Measurements from ENCODE around the gene ITPK1. TPM values are rescaled to one million over a fixed set of nuclear protein-coding genes. Genes with fewer than 3 reads are reported as not detected.
A peak's percentile ranks its signal among the peaks of the same experiment; 100 is the strongest.

Gene ITPK1
- total RNA-seq, 1 experiment from 2014 or later, result 10.2 TPM

DNA sequence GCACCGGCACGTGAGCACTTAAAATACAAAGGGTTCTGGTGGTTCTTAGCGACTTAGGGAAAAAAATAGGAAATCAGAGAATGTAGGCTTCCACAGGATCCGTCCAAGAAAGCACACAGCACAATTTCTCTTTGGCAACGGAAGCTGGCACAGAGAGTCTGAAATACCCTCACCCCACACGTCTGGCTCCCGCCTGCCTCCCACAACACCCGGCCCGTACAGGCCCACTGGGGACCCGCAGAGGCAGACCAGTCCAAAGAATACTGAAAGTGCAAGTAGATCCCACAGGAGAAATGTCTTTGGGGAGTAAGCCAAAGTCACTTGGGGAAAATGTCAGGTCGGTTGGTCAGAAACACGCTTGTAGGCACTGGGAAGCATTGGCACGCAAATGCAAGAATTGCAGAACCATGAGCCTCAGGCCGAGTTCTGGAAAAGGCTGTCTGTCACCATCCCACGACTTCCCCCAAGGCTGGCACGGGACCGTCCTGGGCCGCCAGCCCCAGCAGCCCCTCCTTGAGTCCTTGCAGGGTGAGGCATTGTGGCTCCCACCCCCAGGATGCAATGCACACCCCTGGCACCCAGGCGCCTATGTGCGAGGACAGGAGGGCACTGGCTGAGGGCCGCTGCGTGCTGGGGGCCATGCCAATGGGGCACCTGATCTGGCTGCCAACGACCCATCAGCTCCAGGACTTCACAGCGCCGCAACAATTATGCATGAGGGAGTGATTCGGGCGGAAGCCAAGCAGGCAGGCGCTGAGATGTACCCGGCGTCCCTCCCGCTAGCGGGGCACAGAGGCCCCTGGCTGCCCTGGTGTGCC, 163.0 kb downstream of the ITPK1 start:
- no peak for DNase-seq (ENCODE audit: low read depth)

DNA sequence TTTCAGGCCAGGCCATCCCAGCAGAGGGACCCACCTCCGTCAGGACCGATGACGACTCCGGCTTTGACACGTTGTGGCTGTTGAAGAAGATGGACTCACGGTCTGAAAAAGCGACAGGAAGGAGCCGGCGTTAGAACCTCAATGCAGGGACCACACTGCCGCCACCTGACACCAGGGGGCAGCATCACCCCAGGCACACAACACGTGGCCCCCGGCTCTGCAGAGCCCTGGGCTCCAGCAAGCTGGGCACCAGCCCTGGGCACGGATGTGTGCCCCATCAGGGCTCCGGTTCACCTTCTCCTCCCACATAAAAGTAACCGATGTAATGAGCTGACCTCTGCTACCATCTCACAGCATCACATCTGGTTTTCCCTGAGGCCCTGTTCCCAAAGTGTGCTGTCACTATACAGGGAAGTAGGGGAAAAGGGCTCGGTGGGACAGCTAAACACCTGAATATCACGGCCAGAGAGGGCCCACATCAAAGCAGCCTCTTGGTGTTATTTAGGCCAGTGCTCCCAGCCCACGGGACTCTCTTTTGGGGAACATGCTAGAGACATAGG, 163.7 kb downstream of the ITPK1 start:
- peak; percentile 44 for DNase-seq (ENCODE audit: low read depth)

DNA sequence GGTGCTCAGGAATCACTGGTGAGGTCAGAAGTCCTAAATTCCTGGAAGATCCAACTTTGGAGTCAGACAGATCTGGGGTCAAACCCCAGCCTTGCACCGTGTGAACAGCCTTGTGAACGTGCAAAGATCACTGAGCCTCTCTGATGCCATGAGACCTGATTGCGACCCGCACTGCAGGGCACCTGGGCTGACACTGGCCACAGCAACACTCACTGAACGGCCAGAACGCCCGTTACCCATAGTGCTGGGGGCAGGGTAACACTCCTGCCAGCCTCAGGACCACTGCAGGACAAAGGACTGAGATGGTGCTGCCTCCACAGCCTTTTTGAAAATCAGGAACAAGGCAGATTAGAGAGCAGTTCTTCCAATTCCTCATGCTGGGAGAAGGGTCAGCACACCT, 164.5 kb downstream of the ITPK1 start:
- no peak for DNase-seq (ENCODE audit: low read depth)

DNA sequence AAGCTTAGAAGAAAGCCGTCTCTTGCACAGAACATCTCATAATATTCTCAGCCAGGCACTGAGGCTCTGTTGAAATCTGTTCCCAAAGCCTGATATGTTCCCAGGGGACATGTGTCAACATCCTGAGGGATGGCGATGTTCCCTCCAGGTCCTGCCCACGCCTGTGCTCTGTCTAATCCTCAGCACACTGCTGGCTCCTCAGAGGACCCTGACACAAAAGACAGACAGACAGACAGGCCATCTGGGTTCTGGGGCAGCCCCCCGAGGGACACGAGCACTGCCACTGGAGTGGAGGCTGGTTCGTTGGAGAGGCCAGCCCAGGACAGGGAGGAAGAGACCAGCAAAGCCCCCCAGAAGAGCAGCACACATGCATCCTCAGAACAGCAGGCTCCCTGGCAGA, 165.0 kb downstream of the ITPK1 start:
- DNase-seq (ENCODE audit: low read depth), result no peak

DNA sequence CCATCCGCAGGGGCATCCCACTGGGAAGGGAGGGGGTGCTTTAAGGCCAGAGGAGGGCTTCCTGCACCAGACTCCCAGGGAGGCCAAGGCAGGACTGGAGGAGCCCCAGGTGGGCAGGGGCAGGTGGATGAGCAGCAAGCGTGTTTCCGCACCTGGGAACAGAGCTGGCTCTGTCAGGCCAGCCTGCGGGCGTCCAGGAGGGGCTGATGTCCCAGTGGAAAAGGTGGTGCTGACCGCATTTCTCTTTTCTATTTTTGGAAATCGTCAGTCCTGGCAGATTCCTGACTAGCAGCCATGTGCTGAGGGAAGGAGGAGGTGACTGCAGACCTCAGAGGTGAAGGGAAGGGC, 165.6 kb downstream of the ITPK1 start:
- no peak for DNase-seq (ENCODE audit: low read depth)

DNA sequence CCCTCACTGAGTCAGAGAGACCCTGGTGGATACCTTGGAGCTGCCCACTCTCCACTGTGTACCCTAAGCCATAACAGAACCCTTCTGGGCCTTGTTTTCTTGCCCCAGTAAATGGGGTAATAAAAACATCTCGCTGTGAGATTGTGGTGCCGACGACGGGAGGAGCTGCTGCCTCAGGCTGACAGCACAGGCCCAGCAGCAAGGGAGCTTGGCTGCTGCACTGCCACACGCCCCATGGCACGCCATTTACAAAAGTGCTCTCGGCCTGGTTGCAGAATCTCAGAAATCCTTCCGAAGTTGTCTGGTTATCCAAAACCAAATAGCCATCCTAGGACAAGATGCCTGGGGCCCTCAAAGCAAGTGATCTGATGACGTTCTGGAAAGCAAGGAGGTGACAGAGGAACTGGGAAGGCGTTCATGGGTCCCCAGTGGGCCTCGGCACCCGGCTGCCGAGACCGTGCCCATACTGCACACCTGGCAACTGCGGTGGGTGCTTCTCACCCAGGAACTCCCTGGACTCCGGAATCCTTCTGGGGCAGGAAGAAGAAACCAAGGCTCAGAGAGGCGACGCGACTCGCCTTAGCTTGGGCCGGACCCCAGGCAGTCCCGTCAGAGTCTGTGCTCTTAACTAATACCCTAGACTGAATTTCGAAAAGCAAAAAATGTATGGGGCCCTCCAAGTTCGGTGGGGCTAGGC, 166.1 kb downstream of the ITPK1 start:
- DNase-seq (ENCODE audit: low read depth), result no peak

DNA sequence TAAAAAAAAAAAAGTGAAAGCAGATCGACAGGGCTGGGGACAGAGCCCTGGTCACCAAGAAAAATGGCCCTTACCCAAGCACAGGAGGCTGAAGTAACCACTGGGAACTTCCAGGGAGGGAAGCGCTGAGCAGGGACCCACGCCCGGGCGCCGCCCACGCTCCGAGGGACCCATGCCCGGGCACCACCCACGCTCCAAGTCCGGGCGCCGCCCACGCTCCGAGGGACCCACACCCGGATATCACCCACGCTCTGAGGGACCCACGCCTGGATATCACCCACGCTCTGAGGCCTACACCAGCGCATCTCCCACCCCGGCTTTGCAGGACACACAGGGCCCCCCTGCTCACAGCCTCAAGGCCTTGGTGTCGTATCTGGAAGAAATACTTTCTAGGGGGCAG, 167.1 kb downstream of the ITPK1 start:
- DNase-seq (ENCODE audit: low read depth), result no peak

DNA sequence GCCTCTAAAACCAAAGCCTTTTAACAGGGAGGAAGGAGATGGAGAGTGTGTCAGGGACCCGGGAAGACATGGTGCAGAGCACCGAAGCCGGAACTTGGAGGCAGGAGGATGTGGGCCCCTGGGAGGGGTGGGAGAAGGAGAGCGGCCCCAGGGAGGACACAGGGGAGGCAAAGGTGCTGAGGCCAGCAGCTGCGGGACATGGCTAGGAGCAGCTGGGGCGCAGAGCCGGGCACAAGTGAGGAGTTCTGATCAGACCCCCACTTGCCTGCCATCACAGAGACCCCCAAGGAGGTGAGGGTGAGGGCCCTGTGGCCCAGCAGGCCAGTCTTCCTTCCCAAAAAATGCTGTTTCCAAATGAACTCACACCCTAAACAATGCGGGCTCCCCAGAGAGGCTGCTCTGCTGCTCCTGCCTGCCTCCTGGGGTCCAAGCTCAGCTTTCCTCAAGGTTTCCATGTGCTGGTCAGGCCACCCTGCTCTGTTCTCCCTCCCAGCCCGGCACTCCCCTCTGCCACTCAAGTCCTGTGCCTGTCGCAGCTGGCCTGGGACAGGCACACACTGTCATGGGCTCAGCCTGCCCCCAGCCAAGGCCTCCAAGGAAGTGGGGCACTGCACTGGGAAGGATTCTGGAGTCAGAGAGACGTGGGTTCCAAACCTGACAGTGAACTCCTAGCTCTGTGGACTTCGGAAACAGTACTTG, 168.7 kb downstream of the ITPK1 start:
- DNase-seq (ENCODE audit: low read depth), result no peak

DNA sequence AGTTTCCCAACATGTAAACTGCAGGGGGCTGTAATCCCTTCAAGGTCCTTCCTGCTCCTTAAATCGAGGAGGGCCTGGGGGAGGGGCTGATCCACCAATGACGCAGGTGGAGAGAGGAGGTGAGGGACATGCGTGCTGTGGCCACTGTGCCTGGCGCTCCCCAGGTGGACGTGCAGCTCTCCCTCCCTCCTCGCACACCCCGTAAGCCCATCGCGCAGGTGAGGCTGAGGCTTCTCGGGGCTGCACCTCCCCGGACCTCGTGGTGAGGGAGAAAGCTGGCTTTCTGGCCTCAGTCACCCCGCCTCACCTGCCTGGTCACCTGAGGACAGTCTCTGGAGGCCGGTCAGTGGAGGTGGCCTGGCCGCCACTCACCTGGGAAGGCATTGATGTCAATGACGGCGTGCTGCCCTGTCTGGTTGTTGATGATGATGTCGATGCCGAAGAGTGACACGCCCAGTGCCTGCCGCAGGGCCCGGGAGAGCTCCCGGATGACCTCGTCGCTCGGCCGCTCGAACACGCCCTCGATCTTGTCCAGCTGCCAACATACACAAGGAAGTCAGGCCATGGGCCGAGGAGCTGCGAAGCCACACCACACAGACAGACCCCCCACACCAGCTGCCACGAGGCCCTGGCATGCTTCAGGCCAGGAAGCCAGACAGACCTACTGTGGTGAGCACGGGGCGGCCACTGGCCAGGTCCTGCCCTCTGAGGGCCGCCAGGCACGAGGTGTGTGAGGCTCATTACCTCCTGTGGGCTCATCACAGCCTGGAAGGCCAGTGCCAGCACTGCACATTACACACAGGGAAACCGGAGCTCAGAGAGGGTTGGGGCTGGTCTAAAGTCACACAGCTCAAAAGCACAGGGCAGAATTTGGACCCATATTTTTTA, 169.5 kb downstream of the ITPK1 start:
- peak; percentile 71 for DNase-seq (ENCODE audit: low read depth)

DNA sequence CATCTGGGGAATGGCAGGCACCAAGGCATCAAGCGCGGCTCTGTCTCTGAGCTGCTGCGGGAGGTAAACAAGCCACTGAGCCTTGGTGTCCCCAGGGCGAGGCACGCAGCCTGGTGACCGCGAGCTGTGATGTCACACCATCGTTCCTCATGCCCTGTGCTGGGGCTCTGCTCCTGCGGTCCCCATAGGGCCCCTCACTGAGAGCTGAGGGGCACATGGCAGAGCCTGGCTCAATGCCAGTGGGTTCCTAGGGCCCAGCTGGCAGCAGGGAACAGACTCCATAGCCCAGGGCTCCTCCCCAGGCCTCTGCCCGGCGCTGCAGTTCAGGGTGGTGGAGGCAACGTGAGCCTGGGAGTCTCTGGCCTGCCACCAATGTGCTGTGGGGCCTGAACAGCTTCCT, 170.2 kb downstream of the ITPK1 start:
- no peak for DNase-seq (ENCODE audit: low read depth)

DNA sequence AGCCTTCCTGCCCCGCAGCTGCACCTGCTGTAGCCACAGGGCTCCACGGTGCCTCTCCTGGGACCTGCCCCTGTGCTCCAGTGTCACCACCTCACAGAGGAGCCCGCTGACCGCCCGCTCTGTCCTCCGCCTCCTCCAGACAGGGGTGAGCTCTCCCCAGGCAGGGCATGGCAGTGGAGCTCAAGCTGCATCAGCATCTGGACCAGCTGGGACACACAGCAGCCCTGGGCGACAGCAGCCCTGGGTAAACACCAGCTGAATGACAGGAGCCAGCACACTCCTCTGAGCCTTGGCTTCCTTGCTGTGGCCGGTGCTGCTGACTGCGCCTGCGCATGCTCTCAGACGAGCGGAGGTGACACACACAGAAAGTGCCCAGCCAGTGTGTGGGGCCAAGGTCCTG, 170.7 kb downstream of the ITPK1 start:
- DNase-seq (ENCODE audit: low read depth), result no peak

DNA sequence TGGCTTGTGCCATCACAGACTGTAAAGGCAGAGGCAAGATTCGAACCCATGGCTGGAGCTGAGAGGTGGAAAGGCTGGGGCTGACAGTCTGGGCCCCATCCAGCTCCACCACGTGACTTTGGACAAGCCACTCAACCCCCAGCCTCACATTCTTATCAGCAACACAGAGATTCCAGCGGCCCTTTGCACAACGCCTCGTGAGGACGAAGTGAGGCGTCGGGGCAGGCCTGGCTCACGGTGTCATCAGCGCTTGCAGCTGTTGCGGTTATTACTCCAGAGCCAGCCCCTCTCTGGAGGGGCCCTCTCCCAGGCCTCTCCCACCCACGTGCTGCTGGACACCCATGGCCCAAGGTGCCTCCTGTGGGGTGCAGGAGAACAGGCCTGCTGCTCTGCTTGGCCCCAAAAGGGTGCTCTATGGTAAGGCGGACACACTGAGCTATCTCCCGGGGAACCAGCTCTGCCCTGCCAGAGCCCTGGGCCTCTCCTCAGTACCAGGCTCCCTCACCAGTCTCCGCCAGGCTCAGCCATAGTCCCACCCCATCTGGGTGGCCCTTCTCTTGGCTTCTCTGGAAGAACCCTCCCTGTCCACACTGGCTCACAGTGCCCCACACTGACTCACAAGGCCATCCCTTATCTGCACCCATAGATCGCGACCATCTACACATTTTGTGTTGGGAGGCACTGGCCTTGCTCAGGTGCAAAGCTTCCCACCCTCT, 171.7 kb downstream of the ITPK1 start:
- no peak for DNase-seq (ENCODE audit: low read depth)

DNA sequence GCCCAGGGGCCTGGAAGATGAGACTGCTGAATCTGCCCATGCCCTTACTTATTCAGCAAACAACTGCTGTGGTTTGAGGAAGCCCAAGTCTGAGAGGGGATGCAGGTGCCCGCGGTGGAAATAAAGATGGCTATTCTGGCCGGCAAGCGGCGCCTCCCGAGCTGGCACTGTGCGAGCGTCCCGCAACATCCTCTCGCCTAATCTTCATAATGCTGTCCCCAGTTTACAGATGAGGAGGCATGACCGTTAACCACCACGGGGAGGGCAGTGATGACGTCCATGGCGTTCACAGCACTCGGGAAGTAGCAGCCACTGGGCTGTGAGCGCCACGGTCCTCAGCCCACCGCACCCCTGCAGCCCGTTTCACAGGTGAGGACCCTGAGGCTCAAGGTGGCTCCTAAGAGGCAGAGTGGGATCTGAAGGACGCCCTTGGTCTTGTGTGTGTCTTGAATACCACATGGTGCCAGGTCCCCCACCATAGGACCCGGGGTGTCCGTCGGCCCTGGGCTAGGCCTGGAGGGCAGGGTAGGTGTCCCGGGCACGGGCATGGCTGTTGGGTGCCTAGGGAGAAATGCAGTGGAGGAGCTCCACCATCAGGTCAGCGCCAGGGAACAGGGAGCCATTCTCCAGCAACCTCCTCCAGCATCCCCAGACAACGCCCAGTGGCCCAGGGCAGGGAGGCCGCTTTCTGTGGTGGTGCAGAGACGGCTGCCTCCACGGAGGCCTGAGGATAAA, 172.6 kb downstream of the ITPK1 start:
- DNase-seq (ENCODE audit: low read depth), result no peak

DNA sequence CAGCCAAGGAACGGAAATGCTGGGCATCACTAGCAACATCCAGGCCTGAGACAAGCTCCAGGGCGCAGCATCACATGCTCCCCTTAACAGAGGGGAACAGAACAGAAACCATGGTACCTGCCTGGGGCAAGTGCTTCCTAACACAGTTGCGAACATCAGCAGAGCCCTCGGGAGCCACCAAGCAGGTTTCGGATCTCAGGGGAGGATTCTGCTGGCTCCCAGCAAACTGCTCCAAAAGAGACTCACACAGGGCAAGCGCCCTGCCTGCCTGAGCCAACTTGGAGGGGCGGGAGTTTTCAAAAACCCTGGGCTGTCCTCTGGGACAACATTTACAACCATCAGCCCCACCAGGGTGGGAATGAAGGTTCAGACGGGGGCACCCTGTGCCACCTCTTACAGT, 173.1 kb downstream of the ITPK1 start:
- DNase-seq (ENCODE audit: low read depth), result no peak

DNA sequence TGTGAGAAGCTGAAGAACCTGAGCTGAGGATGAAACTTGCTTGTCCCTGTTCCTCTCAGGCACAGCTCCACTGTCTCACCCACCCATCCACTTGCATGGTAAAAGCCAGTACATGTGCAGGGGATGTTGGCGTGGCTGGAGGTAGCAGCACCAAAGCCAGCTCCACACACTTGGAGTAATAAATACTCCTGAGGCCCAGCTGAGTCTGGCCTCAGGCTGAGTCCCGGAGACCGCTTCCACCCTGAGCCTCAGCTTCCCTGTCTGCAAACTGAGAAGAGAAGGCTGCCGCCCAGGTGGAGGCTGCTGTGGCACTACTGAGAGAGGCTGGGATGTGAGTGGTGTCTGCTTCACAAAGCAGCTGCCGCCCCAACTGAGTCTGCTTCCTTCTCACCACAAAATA, 173.6 kb downstream of the ITPK1 start:
- DNase-seq (ENCODE audit: low read depth), result no peak

DNA sequence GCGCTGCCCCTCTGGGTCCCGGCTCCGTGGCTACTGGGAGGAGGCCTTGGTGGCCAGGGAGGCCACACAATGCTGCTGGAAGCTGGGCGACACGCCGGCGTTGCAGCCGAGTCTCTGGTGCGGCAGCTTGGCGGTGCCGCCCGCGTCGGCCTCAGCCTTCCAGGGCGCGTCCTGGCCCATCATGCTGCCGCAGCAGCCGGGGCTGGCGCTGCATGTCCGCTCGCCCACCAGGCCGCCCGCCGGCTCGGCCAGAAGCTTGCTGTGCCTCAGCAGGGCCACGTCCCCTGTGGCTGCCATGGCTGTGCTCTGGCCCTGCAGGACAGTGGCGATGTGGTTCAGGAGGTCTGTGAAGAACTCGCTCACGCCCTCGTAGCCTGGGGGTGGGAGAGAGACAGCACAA, 174.2 kb downstream of the ITPK1 start:
- DNase-seq (ENCODE audit: low read depth), result no peak

DNA sequence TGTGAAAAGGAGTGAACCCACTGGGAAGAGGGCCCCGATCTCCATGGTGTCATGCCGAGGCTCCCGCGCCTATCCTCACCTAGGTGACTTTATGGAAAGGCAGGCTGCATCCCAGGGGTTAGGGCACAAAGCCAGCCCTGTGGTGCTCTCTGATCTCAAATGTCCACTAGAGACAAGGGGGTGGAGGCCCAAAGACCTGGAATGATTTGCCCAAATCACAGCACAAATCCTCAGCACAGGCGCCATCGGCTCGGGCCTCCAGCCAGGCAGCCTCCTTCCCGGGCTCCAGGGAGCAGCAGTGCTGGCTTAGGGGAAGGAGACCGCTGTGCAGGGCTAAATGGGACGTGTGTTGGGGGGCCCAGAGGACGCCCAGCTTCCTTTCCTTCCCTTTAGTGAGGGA, 175.2 kb downstream of the ITPK1 start:
- no peak for DNase-seq (ENCODE audit: low read depth)

DNA sequence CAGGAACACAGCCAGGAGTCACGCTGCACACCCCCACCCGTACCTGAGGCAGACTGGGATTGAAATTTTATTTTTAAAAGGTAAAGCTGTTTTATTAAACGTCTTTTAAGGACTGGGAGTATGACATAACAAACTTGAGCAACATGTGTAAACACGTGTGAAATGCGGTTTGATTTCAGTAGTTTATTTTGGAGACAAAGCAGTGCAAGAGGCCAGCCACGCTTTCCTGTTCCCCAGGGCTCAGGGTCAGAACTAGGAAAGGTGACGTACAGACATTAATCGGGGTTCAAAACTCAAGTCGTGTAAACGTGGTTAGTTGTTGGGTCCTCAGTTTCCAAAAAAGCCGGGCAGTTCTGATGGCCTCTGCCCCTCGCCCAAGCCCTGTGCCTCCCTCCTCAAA, 176.0 kb downstream of the ITPK1 start:
- DNase-seq (ENCODE audit: low read depth), result no peak

DNA sequence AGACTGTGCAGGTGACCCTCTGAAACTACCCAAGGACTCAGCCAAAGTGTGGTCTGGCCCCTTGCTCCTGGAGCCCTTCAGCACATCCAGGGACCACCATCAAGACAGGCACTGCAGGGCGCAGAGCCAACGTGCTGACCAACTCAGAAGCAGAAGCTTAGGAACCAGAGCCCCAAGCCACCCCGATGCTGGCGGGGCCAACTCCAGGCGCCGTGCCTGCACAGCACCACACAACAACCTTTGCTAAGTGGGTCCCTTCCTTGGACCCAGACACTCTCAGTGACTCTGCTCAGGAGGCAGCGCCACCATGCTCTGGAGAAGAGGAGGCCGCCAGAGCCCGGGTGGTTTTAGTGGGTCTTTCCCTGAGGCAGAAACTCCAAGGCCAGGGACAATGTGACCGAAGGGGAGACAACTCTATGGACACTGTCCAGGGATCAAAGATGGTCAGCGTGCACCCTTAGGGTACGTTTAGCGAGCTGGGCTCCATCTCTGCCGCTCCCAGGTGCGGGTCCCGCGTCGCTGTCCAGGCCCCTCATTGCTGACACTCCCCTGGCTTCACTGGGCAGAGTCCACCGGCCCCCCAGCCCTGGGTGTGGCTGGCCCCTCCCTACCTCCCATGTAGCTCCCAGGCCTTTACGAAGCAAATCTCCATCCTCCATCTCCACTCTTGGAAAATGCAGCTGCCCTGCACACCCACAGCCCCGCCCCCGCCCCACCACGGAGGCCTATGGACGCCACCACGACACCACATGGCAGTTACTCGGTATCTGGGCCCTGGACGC, 176.6 kb downstream of the ITPK1 start:
- DNase-seq (ENCODE audit: low read depth), result no peak

Data from M059J (cell line).